Muscle of back (tissue), 11 donors: Measurements from ENCODE around the gene GPC2. TPM values are rescaled to one million over a fixed set of nuclear protein-coding genes. Genes with fewer than 3 reads are reported as not detected.
A peak's percentile ranks its signal among the peaks of the same experiment; 100 is the strongest.

ENCODE experiments used
- DNase-seq, 3 donors: peaks; one replicate each; pipeline versions ENCODE4 v3.0.0 to v3.0.0-alpha.2; 2013
- polyA plus RNA-seq, 10 donors: library from polyadenylated mRNA; unstranded; fragments of 120-200 nt; gene quantifications; one replicate each; pipeline ENCODE4 v1.2.1, GENCODE V29; 2013; ENCODE audit not compliant: insufficient read length in 10 of 10

The GPC2 gene
- polyA plus RNA-seq, 10 donors, result 4.0 to 8.6 (median 5.9) TPM

GRCh38 chr7:100124301-100125230 lies 52.6 kb downstream of the GPC2 start:
- no peak for DNase-seq

DNA sequence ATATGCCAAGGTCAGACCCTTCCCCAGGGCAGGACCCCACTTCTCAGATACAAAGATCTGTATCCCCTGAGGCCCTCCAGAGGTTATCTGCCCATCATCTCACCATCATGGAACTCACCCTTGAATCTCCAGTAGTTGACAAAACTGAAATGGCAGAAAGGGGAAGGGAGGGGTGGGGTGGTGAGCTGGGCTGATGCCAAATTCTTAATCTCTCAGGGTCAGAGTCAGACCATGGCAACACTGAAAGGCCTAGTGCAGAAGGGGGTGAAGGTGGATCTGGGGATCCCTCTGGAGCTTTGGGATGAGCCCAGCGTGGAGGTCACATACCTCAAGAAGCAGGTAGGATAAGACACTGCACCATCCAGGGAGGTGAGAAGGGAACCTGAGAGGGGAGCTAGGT lies 54.6 kb downstream of the GPC2 start:
- no peak for DNase-seq

- no peak for DNase-seq
Observed at GRCh38 chr7:100122067-100122466, 55.1 kb downstream of the GPC2 start.

- DNase-seq, result no peak
Observed at GRCh38 chr7:100120733-100121036, 56.5 kb downstream of the GPC2 start.

- peak in 2 of 3 donors; percentile 65 to 80 for DNase-seq
Observed at GRCh38 chr7:100119970-100120732, 57.0 kb downstream of the GPC2 start.

Other genes with a start within 250 kb of the GPC2 start
- gene GJC3, start 247.8 kb downstream of the GPC2 start, polyA plus RNA-seq, result under 1 TPM; 0.18 to 0.63 (median 0.41) TPM
- 1 to 10 TPM in 4 of 10 donors, under 1 TPM in 6; 0.56 to 1.3 (median 0.82) TPM for gene AZGP1, start 201.3 kb downstream of the GPC2 start, polyA plus RNA-seq
- gene ZKSCAN1, start 161.8 kb downstream of the GPC2 start, polyA plus RNA-seq, result 10 to 100 TPM; 18.3 to 34.5 (median 31.2) TPM
- 10 to 100 TPM; 10.3 to 16.7 (median 13.9) TPM for gene ZSCAN21, start 127.6 kb downstream of the GPC2 start, polyA plus RNA-seq
- 10 to 100 TPM; 21.1 to 31.0 (median 26.7) TPM for gene ZNF3, start 95.7 kb downstream of the GPC2 start, polyA plus RNA-seq
- 100 to 1,000 TPM in 2 of 10 donors, 10 to 100 TPM in 8; 83.6 to 105 (median 86.3) TPM for gene COPS6, start 88.4 kb downstream of the GPC2 start, polyA plus RNA-seq
- gene MCM7, start 76.0 kb downstream of the GPC2 start, polyA plus RNA-seq, result 10 to 100 TPM; 57.2 to 96.4 (median 66.4) TPM
- 10 to 100 TPM; 16.1 to 25.5 (median 19.3) TPM for gene AP4M1, start 75.7 kb downstream of the GPC2 start, polyA plus RNA-seq
- gene TAF6, start 58.0 kb downstream of the GPC2 start, polyA plus RNA-seq, result 10 to 100 TPM; 30.8 to 40.0 (median 34.1) TPM
- gene CNPY4, start 57.7 kb downstream of the GPC2 start, polyA plus RNA-seq, result 10 to 100 TPM; 28.1 to 53.4 (median 38.3) TPM
- 1 to 10 TPM in 4 of 10 donors, under 1 TPM in 6; 0.44 to 1.5 (median 0.95) TPM for gene MBLAC1, start 50.4 kb downstream of the GPC2 start, polyA plus RNA-seq
- 10 to 100 TPM; 48.3 to 81.1 (median 61.8) TPM for gene LAMTOR4, start 28.5 kb downstream of the GPC2 start, polyA plus RNA-seq
- gene TRAPPC14, start 18.7 kb downstream of the GPC2 start, polyA plus RNA-seq, result 10 to 100 TPM in 7 of 10 donors, 1 to 10 TPM in 3; 9.6 to 12.9 (median 10.7) TPM
- gene GAL3ST4, start 8.8 kb downstream of the GPC2 start, polyA plus RNA-seq, result 10 to 100 TPM in 8 of 10 donors, 1 to 10 TPM in 2; 8.6 to 14.4 (median 11.0) TPM
- gene STAG3, start 537 bp upstream of the GPC2 start, polyA plus RNA-seq, result 10 to 100 TPM in 7 of 10 donors, 1 to 10 TPM in 3; 8.4 to 25.7 (median 12.6) TPM
- 10 to 100 TPM in 1 of 10 donors, 1 to 10 TPM in 9; 2.6 to 11.6 (median 4.7) TPM for gene PVRIG, start 42.6 kb upstream of the GPC2 start, polyA plus RNA-seq
- gene SPDYE3, start 130.3 kb upstream of the GPC2 start, polyA plus RNA-seq, result 1 to 10 TPM; 4.4 to 7.2 (median 5.6) TPM
- gene PILRB, start 180.7 kb upstream of the GPC2 start, polyA plus RNA-seq, result 10 to 100 TPM; 11.6 to 30.5 (median 14.5) TPM
- 1 to 10 TPM; 1.8 to 6.2 (median 2.7) TPM for gene PILRA, start 196.1 kb upstream of the GPC2 start, polyA plus RNA-seq